GM10248 (cell line): ENCODE results near the gene FMNL3.

Source experiments
- CTCF ChIA-PET: fragments of 300-600 bp; sonication (Branson Sonifier 250); formaldehyde crosslinking; extraction: SDS; loops from one replicate; lab custom pipeline; 2021; ENCODE audit warnings: antibody characterized with exemption; lab: Yijun Ruan, JAX
- POLR2A ChIA-PET: fragments of 350-650 bp; sonication (Branson Sonifier 250); formaldehyde crosslinking; extraction: SDS; loops from one replicate; lab custom pipeline; 2020; ENCODE audit warnings: antibody characterized with exemption; lab: Yijun Ruan, JAX
- DNase-seq: peaks from one replicate; pipeline ENCODE4 v3.0.0; 2012; ENCODE audit errors: extremely low spot score
- CTCF ChIP-seq: IDR thresholded peaks from 2 replicates; pipeline ENCODE4 v1.5.1; 2012; ENCODE audit warnings: mild to moderate bottlenecking, low read depth; ENCODE audit errors: extremely low read depth, missing control alignments, control extremely low read depth

FMNL3 gene

GRCh38 chr12:49588281-49588680 lies 118.9 kb downstream of the FMNL3 start:
- ChIA-PET POLR2A (no interaction called here), CTCF (interaction anchor here (1.0 to 1.9 kb wide), 4 partner anchors 16 to 240 kb away, joined by 3 to 6 read pairs (median 4); no protein-coding TSS in a partner anchor)
- DNase-seq: no peak
- no peak for TF ChIP-seq CTCF

GRCh38 chr12:49587174-49587908 lies 119.9 kb downstream of the FMNL3 start:
- ChIA-PET POLR2A (no interaction called here), CTCF (interaction anchor here (1.6 to 1.9 kb wide), 3 partner anchors 15 to 239 kb away, joined by 3 to 6 read pairs (median 3); no protein-coding TSS in a partner anchor)
- no peak for TF ChIP-seq CTCF
- DNase-seq: no peak
